ENCODE measurements around the gene CA6. TPM values are rescaled to one million over a fixed set of nuclear protein-coding genes. Genes with fewer than 3 reads are reported as not detected.
"Not testable (repeated sequence)": the region's sequence is repeated elsewhere in the genome, so short reads cannot be mapped to it uniquely, and the experiment has no call there.

CA6 gene
- total RNA-seq, 2 donors from 2014 or later: 1.6 to 2.5 TPM

DNA sequence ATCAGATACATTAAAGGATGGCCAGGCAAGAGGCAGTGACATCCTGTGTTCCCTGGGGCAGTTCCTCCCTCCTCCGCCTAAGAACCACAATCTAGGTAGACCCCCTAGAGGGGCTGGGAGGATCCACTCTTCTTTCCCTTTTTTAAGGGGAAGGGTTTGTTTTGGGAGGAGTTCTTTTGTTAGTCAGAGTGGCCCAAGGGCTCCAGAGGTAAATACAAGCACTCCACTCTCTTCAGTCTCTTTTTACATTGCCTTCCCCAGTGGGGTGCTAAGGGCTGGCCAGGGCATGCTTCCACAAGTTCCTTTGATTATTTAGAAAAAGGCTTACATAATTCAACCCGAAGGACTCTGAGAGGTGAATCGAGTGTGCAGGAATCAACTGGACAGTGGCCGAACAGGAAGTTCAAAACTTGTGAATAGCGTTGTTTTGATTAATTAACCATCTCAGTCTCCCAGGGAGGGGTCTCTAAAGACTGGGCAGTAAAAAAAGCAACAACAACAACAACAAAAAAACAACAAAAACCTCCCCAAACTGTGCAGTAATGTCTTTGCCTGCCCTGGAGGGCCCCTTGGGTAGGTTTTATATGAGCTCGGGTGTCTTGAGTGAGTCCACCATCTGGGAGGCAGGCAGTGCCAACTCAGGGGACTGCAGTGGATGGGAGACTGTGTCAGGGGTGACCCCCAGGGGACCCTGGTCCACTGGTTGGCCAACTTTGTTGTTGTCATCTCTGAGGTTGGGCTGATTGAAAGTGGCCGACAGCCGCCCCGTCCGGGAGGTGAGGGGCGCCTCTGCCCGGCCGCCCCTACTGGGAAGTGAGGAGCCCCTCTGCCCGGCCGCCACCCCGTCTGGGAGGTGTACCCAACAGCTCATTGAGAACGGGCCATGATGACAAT lies 34.0 kb upstream of the CA6 start:
- no peaks in the 10 kb centered on the region for H3K36me3 Mint-ChIP-seq (ENCODE audit: insufficient read depth in 2 of 2)
- no peaks in the 10 kb centered on the region for H3K4me1 Mint-ChIP-seq (ENCODE audit: low read depth)
- H3K9me3 Mint-ChIP-seq: no peaks in the 10 kb centered on the region
- H3K4me3 Mint-ChIP-seq: no peak overlapping the region
- H3K27ac Mint-ChIP-seq: no peak overlapping the region
- no peaks in the 10 kb centered on the region for H3K27me3 Mint-ChIP-seq (ENCODE audit: low read depth)
- DNase-seq: no peak
- no peak for ATAC-seq (replicated peaks in 1 of 2)

DNA sequence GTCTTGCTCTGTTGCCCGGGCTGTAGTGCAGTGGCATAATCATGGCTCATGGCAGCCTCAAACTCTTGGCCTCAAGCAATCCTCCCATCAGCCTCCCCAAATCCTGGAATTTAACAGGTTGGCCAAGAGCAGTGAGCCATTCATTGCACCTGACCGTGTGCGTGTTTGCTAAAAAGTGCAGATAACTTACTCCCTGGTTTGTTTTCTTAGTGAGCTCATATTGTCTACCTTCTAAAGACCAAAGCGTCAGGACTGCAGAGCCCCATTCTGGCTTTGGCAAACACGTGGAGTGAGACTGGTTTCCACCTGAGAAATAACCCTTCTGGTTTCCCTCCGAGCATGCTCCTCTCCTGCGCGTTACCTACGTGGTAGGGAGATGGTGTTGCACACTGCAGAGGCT lies 32.2 kb upstream of the CA6 start:
- Mint-ChIP-seq H3K9me3 (no peaks in the 10 kb centered on the region), H3K27ac (no peak overlapping the region), H3K4me1 (ENCODE audit: low read depth) (peaks cover 7% of the 10 kb centered on the region), H3K4me3 (no peak overlapping the region), H3K27me3 (ENCODE audit: low read depth) (no peaks in the 10 kb centered on the region), H3K36me3 (ENCODE audit: insufficient read depth in 2 of 2) (no peaks in the 10 kb centered on the region)
- no peak for DNase-seq
- ATAC-seq (replicated peaks in 1 of 2): no peak

DNA sequence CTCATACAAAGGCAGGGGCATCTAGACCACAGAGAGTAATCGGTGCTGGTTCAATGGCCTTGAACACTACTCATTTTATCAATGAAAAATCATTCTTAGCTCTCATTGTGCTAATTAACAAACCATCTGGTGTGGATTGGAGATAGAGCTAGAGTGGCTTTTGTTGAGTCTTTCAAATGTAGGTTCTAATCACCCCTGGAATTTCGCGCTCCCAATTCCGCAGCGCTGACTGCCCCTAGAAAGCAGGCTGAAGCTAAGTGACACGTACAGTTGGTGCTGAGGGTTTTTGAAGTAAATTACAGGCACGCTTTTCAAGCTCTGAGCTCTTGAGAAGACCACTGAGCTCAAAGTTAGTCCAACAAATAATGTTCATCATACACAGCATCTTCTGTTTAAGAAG lies 31.2 kb upstream of the CA6 start:
- no peak overlapping the region for H3K27ac Mint-ChIP-seq

DNA sequence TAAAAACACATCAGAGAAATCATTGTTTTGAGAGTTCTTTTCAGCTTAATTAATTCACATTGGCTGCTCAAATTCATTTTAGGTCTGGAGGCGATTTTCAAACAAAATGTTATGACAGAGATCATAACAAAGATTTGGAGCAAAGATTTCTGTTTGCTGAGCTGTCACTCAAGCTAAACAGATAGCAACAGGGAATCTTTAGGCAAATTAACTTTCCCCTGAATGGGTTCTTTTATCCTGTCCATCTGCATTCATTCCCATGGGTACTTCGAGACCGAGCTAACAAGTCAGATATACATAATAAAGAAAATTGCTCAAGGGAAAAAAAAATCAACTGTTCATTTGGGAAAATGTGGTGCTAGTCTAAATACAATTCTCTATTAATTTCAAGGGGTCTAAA lies 30.2 kb upstream of the CA6 start:
- H3K27ac Mint-ChIP-seq: no peak overlapping the region
- ATAC-seq (replicated peaks in 1 of 2) (no peak), DNase-seq (no peak)
- H3K4me3 Mint-ChIP-seq: no peak overlapping the region
- peaks cover 7% of the 10 kb centered on the region for H3K4me1 Mint-ChIP-seq (ENCODE audit: low read depth)
- H3K36me3 Mint-ChIP-seq (ENCODE audit: insufficient read depth in 2 of 2): no peaks in the 10 kb centered on the region
- H3K27me3 Mint-ChIP-seq (ENCODE audit: low read depth): no peaks in the 10 kb centered on the region
- H3K9me3 Mint-ChIP-seq: no peaks in the 10 kb centered on the region

More for the DNA sequence above, 31.2 kb upstream of the CA6 start:
- Mint-ChIP-seq H3K27me3 (ENCODE audit: low read depth) (no peaks in the 10 kb centered on the region), H3K4me3 (no peak overlapping the region), H3K36me3 (ENCODE audit: insufficient read depth in 2 of 2) (no peaks in the 10 kb centered on the region), H3K9me3 (no peaks in the 10 kb centered on the region), H3K4me1 (ENCODE audit: low read depth) (peaks cover 7% of the 10 kb centered on the region)
- ATAC-seq (replicated peaks in 1 of 2) (no peak), DNase-seq (no peak)

- H3K4me1 Mint-ChIP-seq (ENCODE audit: low read depth): peaks cover 26% of the 10 kb centered on the region
- not testable (repeated sequence) for DNase-seq; H3K27ac Mint-ChIP-seq; H3K9me3 Mint-ChIP-seq; H3K27me3 Mint-ChIP-seq (ENCODE audit: low read depth); ATAC-seq (replicated peaks in 1 of 2); H3K4me3 Mint-ChIP-seq
- peaks cover 3 to 10% of the 10 kb centered on the region in 2 donors for H3K36me3 Mint-ChIP-seq (ENCODE audit: insufficient read depth in 2 of 2)
Observed at GRCh38 chr1:8917536-8917935, 28.1 kb upstream of the CA6 start.

DNA sequence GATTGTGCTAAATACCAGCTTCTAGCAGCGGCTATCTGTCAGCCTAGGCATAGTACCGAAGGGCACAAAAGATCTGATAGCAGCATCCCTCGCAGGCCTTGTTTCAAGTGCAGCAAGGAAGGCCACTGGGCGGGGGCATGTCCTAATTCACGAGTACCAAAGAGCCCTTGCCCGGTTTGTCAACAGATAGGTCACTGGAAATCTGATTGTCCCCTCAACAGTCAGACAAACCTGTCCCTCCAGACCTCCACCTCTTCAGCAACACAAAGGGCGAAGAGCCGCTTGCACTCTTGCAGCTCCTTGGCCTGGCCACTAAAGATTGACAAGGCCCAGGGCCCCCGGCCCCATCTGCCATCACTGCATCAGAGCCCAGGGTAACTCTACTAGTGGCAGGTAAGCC lies 22.7 kb upstream of the CA6 start:
- H3K36me3 Mint-ChIP-seq (ENCODE audit: insufficient read depth in 2 of 2): peaks cover 3 to 10% of the 10 kb centered on the region in 2 donors
- H3K27ac Mint-ChIP-seq: no peak overlapping the region
- no peaks in the 10 kb centered on the region for H3K9me3 Mint-ChIP-seq
- DNase-seq (no peak), ATAC-seq (replicated peaks in 1 of 2) (no peak)
- no peak overlapping the region for H3K4me3 Mint-ChIP-seq
- H3K27me3 Mint-ChIP-seq (ENCODE audit: low read depth): no peaks in the 10 kb centered on the region
- peaks cover 25% of the 10 kb centered on the region for H3K4me1 Mint-ChIP-seq (ENCODE audit: low read depth)

DNA sequence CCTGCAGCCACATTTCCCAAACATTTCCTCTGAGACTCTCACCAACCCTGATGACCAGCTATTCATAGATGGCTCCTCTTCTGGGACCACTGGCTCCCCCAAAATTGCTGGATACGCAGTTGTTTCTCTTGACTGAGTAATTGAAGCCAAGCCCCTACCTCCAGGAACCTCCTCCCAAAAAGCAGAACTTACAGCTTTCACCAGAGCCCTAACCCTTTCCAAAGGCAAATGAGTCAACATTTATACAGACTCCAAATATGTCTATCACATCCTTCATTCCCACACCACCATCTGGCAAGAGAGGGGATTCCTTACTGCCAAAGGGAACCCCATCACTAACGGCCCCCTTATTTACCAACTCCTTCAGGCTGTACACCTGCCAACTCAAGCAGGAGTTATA lies 20.3 kb upstream of the CA6 start:
- DNase-seq (no peak), ATAC-seq (replicated peaks in 1 of 2) (no peak)
- no peak overlapping the region for H3K4me3 Mint-ChIP-seq
- H3K27ac Mint-ChIP-seq: no peak overlapping the region
- no peaks in the 10 kb centered on the region for H3K9me3 Mint-ChIP-seq
- no peaks in the 10 kb centered on the region for H3K27me3 Mint-ChIP-seq (ENCODE audit: low read depth)
- peaks cover 25% of the 10 kb centered on the region for H3K4me1 Mint-ChIP-seq (ENCODE audit: low read depth)
- H3K36me3 Mint-ChIP-seq (ENCODE audit: insufficient read depth in 2 of 2): peaks cover 3 to 10% of the 10 kb centered on the region in 2 donors

- H3K27ac Mint-ChIP-seq: no peak overlapping the region
- no peaks in the 10 kb centered on the region for H3K27me3 Mint-ChIP-seq (ENCODE audit: low read depth)
- H3K4me3 Mint-ChIP-seq: no peak overlapping the region
- peaks cover 3 to 10% of the 10 kb centered on the region in 2 donors for H3K36me3 Mint-ChIP-seq (ENCODE audit: insufficient read depth in 2 of 2)
- H3K9me3 Mint-ChIP-seq: no peaks in the 10 kb centered on the region
- ATAC-seq (replicated peaks in 1 of 2) (peak; percentile 51 to 61), DNase-seq (no peak)
- H3K4me1 Mint-ChIP-seq (ENCODE audit: low read depth): peaks cover 23% of the 10 kb centered on the region
Observed at GRCh38 chr1:8925960-8926359, 19.7 kb upstream of the CA6 start.

GRCh38 chr1:8926707-8927694 lies 18.7 kb upstream of the CA6 start:
- Mint-ChIP-seq H3K27me3 (ENCODE audit: low read depth) (no peaks in the 10 kb centered on the region), H3K9me3 (no peaks in the 10 kb centered on the region), H3K4me3 (no peak overlapping the region), H3K27ac (no peak overlapping the region), H3K36me3 (ENCODE audit: insufficient read depth in 2 of 2) (peaks cover 2% of the 10 kb centered on the region in 2 donors), H3K4me1 (ENCODE audit: low read depth) (peaks cover 12% of the 10 kb centered on the region)
- DNase-seq (peak in 1 of 2 donors; percentile 17), ATAC-seq (replicated peaks in 1 of 2) (peak; percentile 58 to 66)

GRCh38 chr1:8930116-8930515 lies 15.6 kb upstream of the CA6 start:
- H3K27me3 Mint-ChIP-seq (ENCODE audit: low read depth): no peaks in the 10 kb centered on the region
- peaks cover 5% of the 10 kb centered on the region for H3K4me1 Mint-ChIP-seq (ENCODE audit: low read depth)
- peak overlapping the region in 1 of 2 donors; percentile 7 for H3K4me3 Mint-ChIP-seq
- ATAC-seq (replicated peaks in 1 of 2): no peak
- H3K36me3 Mint-ChIP-seq (ENCODE audit: insufficient read depth in 2 of 2): no peaks in the 10 kb centered on the region
- DNase-seq: no peak
- no peaks in the 10 kb centered on the region for H3K9me3 Mint-ChIP-seq
- H3K27ac Mint-ChIP-seq: no peak overlapping the region

- H3K27me3 Mint-ChIP-seq (ENCODE audit: low read depth); H3K9me3 Mint-ChIP-seq; H3K4me3 Mint-ChIP-seq; H3K36me3 Mint-ChIP-seq (ENCODE audit: insufficient read depth in 2 of 2); DNase-seq; ATAC-seq (replicated peaks in 1 of 2); H3K27ac Mint-ChIP-seq: not testable (repeated sequence)
- peaks cover 48% of the 10 kb centered on the region for H3K4me1 Mint-ChIP-seq (ENCODE audit: low read depth)
Observed at GRCh38 chr1:8937051-8937450, 8.6 kb upstream of the CA6 start.

- peaks cover 0 to 2% of the 10 kb centered on the region in 2 donors for H3K36me3 Mint-ChIP-seq (ENCODE audit: insufficient read depth in 2 of 2)
- peaks cover 54% of the 10 kb centered on the region for H3K4me1 Mint-ChIP-seq (ENCODE audit: low read depth)
- no peaks in the 10 kb centered on the region for H3K9me3 Mint-ChIP-seq
- H3K27ac Mint-ChIP-seq: peak overlapping the region; percentile 62
- H3K27me3 Mint-ChIP-seq (ENCODE audit: low read depth): no peaks in the 10 kb centered on the region
- DNase-seq (no peak), ATAC-seq (replicated peaks in 1 of 2) (no peak)
- H3K4me3 Mint-ChIP-seq: peak overlapping the region in 1 of 2 donors; percentile 34
Observed at GRCh38 chr1:8937701-8938100, 8.0 kb upstream of the CA6 start.
